ENCODE measurements around the gene INPP5D.

GRCh38 chr2:233048569-233049193, 11.5 kb upstream of the INPP5D start:
- TF ChIP-seq GLIS3 (CRISPR knock-in tag; IDR thresholded peaks at IDR 0.05) (no peak), ZFP30 (CRISPR knock-in tag; IDR thresholded peaks at IDR 0.05) (no peak), TSHZ2 (CRISPR knock-in tag; IDR thresholded peaks at IDR 0.05) (no peak), CREB5 (CRISPR knock-in tag; IDR thresholded peaks at IDR 0.05; ENCODE audit: low read depth) (no peak), BACH2 (CRISPR knock-in tag; IDR thresholded peaks at IDR 0.05; ENCODE audit: borderline replicate concordance) (no peak)

Data from SK-N-SH treated with all-trans-retinoic acid at 6 μM for 48 hours (cell line).